ENCODE measurements around the gene SLC44A5.

DNA sequence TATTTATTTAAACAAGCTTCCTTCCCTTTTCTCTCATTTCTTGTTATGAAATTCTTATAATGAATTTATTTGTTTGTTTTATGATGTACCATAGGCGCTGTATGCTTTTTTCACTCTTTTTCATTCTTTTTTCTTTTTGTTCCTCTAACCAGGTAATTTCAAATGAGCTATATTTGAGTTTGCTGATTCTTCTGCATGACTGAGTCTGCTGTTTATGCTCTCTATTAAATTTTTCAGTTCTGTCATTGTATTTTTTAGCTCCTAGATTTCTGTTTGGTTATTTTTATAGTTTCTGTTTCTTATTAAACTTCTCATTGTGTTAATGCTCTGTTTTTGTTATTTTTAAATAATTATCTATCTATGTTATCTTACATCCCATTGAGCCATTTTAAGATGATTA is 244.3 kb downstream of the SLC44A5 start:
- TF ChIP-seq, protein P1, sequence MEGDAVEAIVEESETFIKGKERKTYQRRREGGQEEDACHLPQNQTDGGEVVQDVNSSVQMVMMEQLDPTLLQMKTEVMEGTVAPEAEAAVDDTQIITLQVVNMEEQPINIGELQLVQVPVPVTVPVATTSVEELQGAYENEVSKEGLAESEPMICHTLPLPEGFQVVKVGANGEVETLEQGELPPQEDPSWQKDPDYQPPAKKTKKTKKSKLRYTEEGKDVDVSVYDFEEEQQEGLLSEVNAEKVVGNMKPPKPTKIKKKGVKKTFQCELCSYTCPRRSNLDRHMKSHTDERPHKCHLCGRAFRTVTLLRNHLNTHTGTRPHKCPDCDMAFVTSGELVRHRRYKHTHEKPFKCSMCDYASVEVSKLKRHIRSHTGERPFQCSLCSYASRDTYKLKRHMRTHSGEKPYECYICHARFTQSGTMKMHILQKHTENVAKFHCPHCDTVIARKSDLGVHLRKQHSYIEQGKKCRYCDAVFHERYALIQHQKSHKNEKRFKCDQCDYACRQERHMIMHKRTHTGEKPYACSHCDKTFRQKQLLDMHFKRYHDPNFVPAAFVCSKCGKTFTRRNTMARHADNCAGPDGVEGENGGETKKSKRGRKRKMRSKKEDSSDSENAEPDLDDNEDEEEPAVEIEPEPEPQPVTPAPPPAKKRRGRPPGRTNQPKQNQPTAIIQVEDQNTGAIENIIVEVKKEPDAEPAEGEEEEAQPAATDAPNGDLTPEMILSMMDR (IDR thresholded peaks at IDR 0.05), result no peak
- no peak for TF ChIP-seq POLR2A (IDR thresholded peaks at IDR 0.05)
